OCI-LY7 (cell line): ENCODE measurements around the gene ZNF800. TPM values are rescaled to one million over a fixed set of nuclear protein-coding genes. Genes with fewer than 3 reads are reported as not detected.

Experiments
- BruUV-seq: library from RNA; stranded (reverse); fragments of 400-500 nt; replicated peaks from 2 replicates; lab custom pipeline; 2021; lab: Mats Ljungman, UMichigan
- CTCF ChIA-PET: fragments of 300-600 bp; sonication (Branson Sonifier 250); formaldehyde crosslinking; loops from one replicate; lab custom pipeline; 2022; ENCODE audit warnings: antibody characterized with exemption; ENCODE audit not compliant: unreplicated experiment; lab: Charles Lee
- POLR2A ChIA-PET: fragments of 300-600 bp; sonication (Branson Sonifier 250); formaldehyde crosslinking; loops from one replicate; lab custom pipeline; 2022; ENCODE audit warnings: antibody characterized with exemption; lab: Charles Lee
- DNase-seq: peaks from one replicate; pipeline ENCODE4 v3.0.0-alpha.2; 2015; ENCODE audit warnings: low spot score
- H2AFZ ChIP-seq: fragments of 200-600 bp; sonication (generic), shearing (Covaris generic); 2 replicates; pipeline ENCODE4 v1.6.1; 2014; ENCODE audit warnings: mild to moderate bottlenecking, antibody characterized with exemption, low read length, moderate library complexity
- H3K27ac ChIP-seq: fragments of 200-600 bp; sonication (generic); 2 replicates; pipeline ENCODE4 v1.5.1; 2014; ENCODE audit warnings: mixed run types, low read depth, mild to moderate bottlenecking, moderate library complexity, low read length, inconsistent platforms; ENCODE audit not compliant: poor library complexity, severe bottlenecking
- H3K36me3 ChIP-seq: fragments of 200-600 bp; sonication (generic); 2 replicates; pipeline ENCODE4 v1.6.1; 2014; ENCODE audit warnings: mild to moderate bottlenecking, antibody characterized with exemption, low read length, moderate library complexity, mixed read lengths; ENCODE audit not compliant: insufficient read depth
- H3K4me1 ChIP-seq: fragments of 200-600 bp; sonication (generic); 2 replicates; pipeline ENCODE4 v1.5.1; 2014; ENCODE audit warnings: mild to moderate bottlenecking, low read length; ENCODE audit not compliant: insufficient read depth, poor library complexity, severe bottlenecking
- H3K4me2 ChIP-seq: fragments of 200-600 bp; sonication (generic); 2 replicates; pipeline ENCODE4 v1.6.1; 2014; ENCODE audit warnings: mild to moderate bottlenecking, low read length
- H3K4me3 ChIP-seq: fragments of 200-600 bp; sonication (generic); 2 replicates; pipeline ENCODE4 v1.5.1; 2014; ENCODE audit warnings: mild to moderate bottlenecking, low read depth, low read length; ENCODE audit not compliant: poor library complexity, severe bottlenecking
- H3K79me2 ChIP-seq: fragments of 200-600 bp; sonication (generic); 2 replicates; pipeline ENCODE4 v1.6.1; 2016; ENCODE audit warnings: low read depth, mild to moderate bottlenecking, low read length, moderate library complexity, mixed read lengths; ENCODE audit not compliant: insufficient read depth
- H3K9me2 ChIP-seq: fragments of 200-600 bp; sonication (generic); 2 replicates; pipeline ENCODE4 v1.6.1; 2016; ENCODE audit warnings: mild to moderate bottlenecking, low read length, mixed read lengths; ENCODE audit not compliant: insufficient read depth
- H3K9me3 ChIP-seq: fragments of 200-600 bp; sonication (generic); 2 replicates; pipeline ENCODE4 v1.6.1; 2014; ENCODE audit warnings: mild to moderate bottlenecking, mixed run types, low read length, mixed read lengths
- H4K20me1 ChIP-seq: fragments of 200-600 bp; sonication (generic); 2 replicates; pipeline ENCODE4 v1.6.1; 2014; ENCODE audit warnings: mild to moderate bottlenecking, antibody characterized with exemption, low read length, moderate library complexity, mixed read lengths; ENCODE audit not compliant: insufficient read depth
- CTCF ChIP-seq: fragments of 200-600 bp; sonication (generic); conservative IDR thresholded peaks from 2 replicates; pipeline ENCODE4 v1.5.1; 2014; ENCODE audit warnings: mild to moderate bottlenecking, antibody characterized with exemption, low read length, moderate library complexity, mixed read lengths
- EZH2phosphoT487 ChIP-seq: fragments of 200-600 bp; sonication (generic); IDR thresholded peaks from 2 replicates; pipeline ENCODE4 v1.6.1; 2018; ENCODE audit warnings: low read depth, borderline replicate concordance, mild to moderate bottlenecking, mixed run types, antibody characterized with exemption, low read length, moderate library complexity, mixed read lengths
- intact Hi-C: fragments of 100-400 bp; cut with micrococcal nuclease; formaldehyde crosslinking; loops from one replicate; pipeline ENCODE4 v1.10.0; 2022; ENCODE audit not compliant: unreplicated experiment
- total RNA-seq, 2 experiments: library from RNA; depleted of rRNA in 1 of 2; stranded (reverse); fragments of >200 nt in 1 of 2; shearing (Covaris generic) in 1 of 2; gene quantifications; 2 replicates each; pipeline ENCODE4 v1.2.3, GENCODE V29; 2014 to 2022

Gene ZNF800
- total RNA-seq, 2 experiments from 2014 or later: 23.9 to 42.2 TPM

GRCh38 chr7:127419196-127419595 lies 26.7 kb upstream of the ZNF800 start:
- H3K4me3 ChIP-seq: no peak overlapping the region
- ChIA-PET CTCF (no interaction called here), POLR2A (no interaction called here)
- intact Hi-C loops: no loop called here
- no peak overlapping the region for H2AFZ ChIP-seq
- H3K36me3 ChIP-seq: no peaks in the 10 kb centered on the region
- no peak overlapping the region for H3K27ac ChIP-seq
- H4K20me1 ChIP-seq: no peaks in the 10 kb centered on the region
- peaks cover 21% of the 10 kb centered on the region for H3K4me1 ChIP-seq
- no peaks in the 10 kb centered on the region for H3K9me2 ChIP-seq
- DNase-seq: no peak
- no peak overlapping the region for H3K4me2 ChIP-seq
- TF ChIP-seq EZH2phosphoT487 (no peak), CTCF (no peak)
- H3K9me3 ChIP-seq: no peaks in the 10 kb centered on the region
- BruUV-seq: no TSS peak
- H3K79me2 ChIP-seq: no peaks in the 10 kb centered on the region

GRCh38 chr7:127418459-127418858 lies 26.0 kb upstream of the ZNF800 start:
- Histone ChIP-seq H3K9me3 (no peaks in the 10 kb centered on the region), H4K20me1 (no peaks in the 10 kb centered on the region), H2AFZ (no peak overlapping the region), H3K4me1 (peaks cover 29% of the 10 kb centered on the region), H3K79me2 (no peaks in the 10 kb centered on the region), H3K4me2 (no peak overlapping the region), H3K27ac (no peak overlapping the region), H3K4me3 (no peak overlapping the region), H3K36me3 (no peaks in the 10 kb centered on the region), H3K9me2 (no peaks in the 10 kb centered on the region)
- CTCF ChIA-PET: no interaction called here
- POLR2A ChIA-PET: no interaction called here
- DNase-seq: no peak
- TF ChIP-seq CTCF (no peak), EZH2phosphoT487 (no peak)
- BruUV-seq: no TSS peak
- intact Hi-C loops: no loop called here

GRCh38 chr7:127417346-127417745 lies 24.8 kb upstream of the ZNF800 start:
- no peaks in the 10 kb centered on the region for H3K9me3 ChIP-seq
- H2AFZ ChIP-seq: peak overlapping the region; percentile 48; the same call in 1 of the 2 replicates
- no peaks in the 10 kb centered on the region for H3K79me2 ChIP-seq
- H3K4me1 ChIP-seq: peaks cover 32% of the 10 kb centered on the region
- no peak for DNase-seq
- BruUV-seq: no TSS peak
- no peaks in the 10 kb centered on the region for H3K9me2 ChIP-seq
- no peaks in the 10 kb centered on the region for H4K20me1 ChIP-seq
- peak overlapping the region; percentile 25 for H3K4me2 ChIP-seq
- no peak overlapping the region for H3K27ac ChIP-seq
- H3K4me3 ChIP-seq: no peak overlapping the region
- no peaks in the 10 kb centered on the region for H3K36me3 ChIP-seq
- CTCF ChIA-PET: no interaction called here
- TF ChIP-seq EZH2phosphoT487 (no peak), CTCF (no peak)
- intact Hi-C loops: no loop called here
- POLR2A ChIA-PET: interaction anchor here (0.6 kb wide), 1 partner anchor 731 kb away, joined by 3 read pairs; no protein-coding TSS in a partner anchor
